SH-SY5Y (cell line): ENCODE results near the gene TP63.

Experiments used
- GATA2 ChIP-seq: IDR thresholded peaks from 2 replicates; pipeline ENCODE4 v1.6.1; 2011; ENCODE audit warnings: mild to moderate bottlenecking, low read depth, low read length
- GATA3 ChIP-seq: IDR thresholded peaks from 2 replicates; pipeline ENCODE4 v1.6.1; 2011; ENCODE audit warnings: low read depth, mild to moderate bottlenecking, low read length, moderate library complexity

GRCh38 chr3:189826566-189826965 is 195.4 kb downstream of the TP63 start:
- no peak for TF ChIP-seq GATA2
- no peak for TF ChIP-seq GATA3
